RWPE2 (cell line): ENCODE measurements around the gene MTM1.

Experiments used
- ATAC-seq: fragments of 200-7000 bp; cut with Tn5 transposase; 3 replicates; pipeline ENCODE4 v1.9.1; 2021; ENCODE audit warnings: low read depth
- DNase-seq: peaks from one replicate; pipeline ENCODE4 v3.0.0-alpha.2; 2020; ENCODE audit warnings: low spot score
- H3K27ac ChIP-seq: fragments of 450-650 bp; 2 replicates; pipeline ENCODE4 v1.5.1; 2017; ENCODE audit warnings: mild to moderate bottlenecking; ENCODE audit not compliant: poor library complexity, severe bottlenecking
- H3K27me3 ChIP-seq: fragments of 250-450 bp; sonication (Bioruptor Pico); 2 replicates; pipeline ENCODE4 v1.5.1; 2021; ENCODE audit warnings: mild to moderate bottlenecking, moderate library complexity; ENCODE audit not compliant: insufficient read depth, poor library complexity, severe bottlenecking
- H3K36me3 ChIP-seq: fragments of 250-450 bp; sonication (Bioruptor Pico); 2 replicates; pipeline ENCODE4 v1.5.1; 2020; ENCODE audit warnings: low read depth, mild to moderate bottlenecking, moderate library complexity
- H3K4me1 ChIP-seq: fragments of 250-450 bp; sonication (Bioruptor Pico); 2 replicates; pipeline ENCODE4 v1.5.1; 2021; ENCODE audit warnings: mild to moderate bottlenecking, moderate library complexity; ENCODE audit not compliant: insufficient read depth, poor library complexity, severe bottlenecking
- H3K4me3 ChIP-seq: fragments of 250-450 bp; sonication (Bioruptor Pico); 2 replicates; pipeline ENCODE4 v1.5.1; 2021; ENCODE audit warnings: mild to moderate bottlenecking, moderate library complexity; ENCODE audit not compliant: severe bottlenecking
- H3K9me3 ChIP-seq: fragments of 250-450 bp; sonication (Bioruptor Pico); 2 replicates; pipeline ENCODE4 v1.5.1; 2021; ENCODE audit warnings: mild to moderate bottlenecking, moderate library complexity; ENCODE audit not compliant: severe bottlenecking
- CTCF ChIP-seq: fragments of 450-650 bp; IDR thresholded peaks from one replicate; pipeline ENCODE4 v1.5.1; 2017; ENCODE audit warnings: mild to moderate bottlenecking, moderate library complexity; ENCODE audit not compliant: poor library complexity, severe bottlenecking

The MTM1 gene

GRCh38 chrX:150543230-150544155 is 24.9 kb upstream of the MTM1 start:
- TF ChIP-seq CTCF = no peak
- H3K4me3 ChIP-seq = no peak overlapping the region
- no peak overlapping the region for H3K27ac ChIP-seq
- ATAC-seq (no peak), DNase-seq (no peak)
- H3K27me3 ChIP-seq = no peaks in the 10 kb centered on the region
- no peaks in the 10 kb centered on the region for H3K4me1 ChIP-seq
- H3K9me3 ChIP-seq = no peaks in the 10 kb centered on the region
- H3K36me3 ChIP-seq = no peaks in the 10 kb centered on the region

GRCh38 chrX:150544222-150544787 is 24.1 kb upstream of the MTM1 start:
- H3K9me3 ChIP-seq = no peaks in the 10 kb centered on the region
- H3K36me3 ChIP-seq = no peaks in the 10 kb centered on the region
- no peaks in the 10 kb centered on the region for H3K27me3 ChIP-seq
- ATAC-seq = peak; percentile 52; the same call in 1 of the 3 replicates
- DNase-seq = no peak
- no peak overlapping the region for H3K27ac ChIP-seq
- no peak for TF ChIP-seq CTCF
- no peak overlapping the region for H3K4me3 ChIP-seq
- no peaks in the 10 kb centered on the region for H3K4me1 ChIP-seq

- DNase-seq (no peak), ATAC-seq (no peak)
- Histone ChIP-seq H3K36me3 (no peaks in the 10 kb centered on the region), H3K9me3 (no peaks in the 10 kb centered on the region), H3K27me3 (no peaks in the 10 kb centered on the region), H3K4me3 (no peak overlapping the region), H3K4me1 (no peaks in the 10 kb centered on the region), H3K27ac (no peak overlapping the region)
- no peak for TF ChIP-seq CTCF
Observed at GRCh38 chrX:150544835-150545770, 23.3 kb upstream of the MTM1 start.

GRCh38 chrX:150546711-150547153 is 21.7 kb upstream of the MTM1 start:
- ATAC-seq = no peak
- Histone ChIP-seq H3K4me3 (no peak overlapping the region), H3K27ac (no peak overlapping the region), H3K27me3 (no peaks in the 10 kb centered on the region), H3K4me1 (no peaks in the 10 kb centered on the region), H3K36me3 (no peaks in the 10 kb centered on the region), H3K9me3 (no peaks in the 10 kb centered on the region)
- DNase-seq = no peak
- TF ChIP-seq CTCF = no peak
